ENCODE results near the gene GGACT. TPM values are rescaled to one million over a fixed set of nuclear protein-coding genes. Genes with fewer than 3 reads are reported as not detected.
"Not testable (repeated sequence)": the region's sequence is repeated elsewhere in the genome, so short reads cannot be mapped to it uniquely, and the experiment has no call there.

Gene GGACT
- polyA plus RNA-seq, 1 donor: 4.6 TPM

GRCh38 chr13:100529666-100530377 is 58.8 kb downstream of the GGACT start:
- DNase-seq: no peak

DNA sequence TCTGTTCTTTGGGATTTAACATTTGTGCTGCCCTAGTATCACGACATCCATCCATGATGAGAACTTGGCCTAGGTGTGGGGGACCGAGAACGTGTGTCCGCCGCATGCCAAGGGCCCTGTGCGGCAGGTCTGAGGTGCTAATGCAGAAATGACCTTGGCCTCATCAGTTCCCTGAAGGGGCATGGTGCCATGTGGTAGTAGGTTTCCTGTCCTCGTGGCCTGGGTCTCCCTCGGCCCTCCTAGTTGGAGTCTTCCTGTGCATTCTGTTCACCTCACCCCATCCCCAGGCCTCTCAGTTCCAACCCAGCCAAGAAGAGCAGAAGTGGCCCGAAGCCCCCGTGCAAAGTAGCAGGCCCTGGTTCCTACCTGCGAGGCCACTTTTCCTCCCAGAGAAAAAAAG is 59.8 kb downstream of the GGACT start:
- DNase-seq: no peak

GRCh38 chr13:100528353-100528752 is 60.2 kb downstream of the GGACT start:
- no peak for DNase-seq

DNA sequence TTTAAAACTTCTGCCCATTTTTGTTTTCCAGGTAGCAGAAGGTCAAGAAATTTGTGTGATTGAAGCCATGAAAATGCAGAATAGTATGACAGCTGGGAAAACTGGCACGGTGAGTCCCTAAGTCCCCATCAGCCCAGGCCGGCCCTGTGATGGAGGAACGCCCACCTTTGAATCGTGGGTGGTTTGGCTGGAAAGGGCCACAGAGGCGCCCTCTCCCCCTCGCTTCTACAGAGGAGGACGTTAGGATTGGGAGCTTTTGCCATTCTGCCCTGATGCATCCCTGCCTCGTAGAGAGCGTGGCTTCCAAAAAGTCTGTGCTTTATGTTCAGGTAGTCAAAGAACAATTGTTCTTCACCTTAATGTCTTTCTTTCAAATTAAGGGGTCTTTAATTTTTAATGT is 60.9 kb downstream of the GGACT start:
- no peak for DNase-seq

- DNase-seq: no peak
Measured at GRCh38 chr13:100526318-100527000, 62.1 kb downstream of the GGACT start.

GRCh38 chr13:100525453-100526317 is 62.9 kb downstream of the GGACT start:
- DNase-seq: no peak

- not testable (repeated sequence) for DNase-seq
Measured at GRCh38 chr13:100524688-100525087, 63.9 kb downstream of the GGACT start.

DNA sequence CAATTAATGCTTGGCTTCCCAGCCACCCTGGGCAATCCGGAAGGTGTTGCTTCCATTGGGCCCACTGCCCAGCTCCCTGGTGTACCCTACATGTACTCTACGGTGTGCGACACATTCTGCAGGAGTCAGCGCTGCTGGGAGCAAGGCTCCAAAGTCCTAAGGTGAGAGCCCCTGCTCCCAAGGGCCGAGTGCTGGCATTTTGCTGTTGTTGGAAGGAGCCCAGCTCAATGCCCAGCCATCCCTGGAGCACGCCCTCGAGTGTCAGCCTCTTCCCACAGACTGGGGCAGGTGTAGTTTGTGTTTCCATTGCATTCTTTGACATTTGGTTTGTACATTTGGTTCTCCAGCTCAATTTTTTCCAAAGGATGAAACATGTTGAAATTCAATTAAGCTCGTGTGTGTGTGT is 64.6 kb downstream of the GGACT start:
- no peak for DNase-seq

- DNase-seq: no peak
Measured at GRCh38 chr13:100523411-100523810, 65.2 kb downstream of the GGACT start.

- no peak for DNase-seq
Measured at GRCh38 chr13:100522618-100523309, 65.8 kb downstream of the GGACT start.

- no peak for DNase-seq
Measured at GRCh38 chr13:100521851-100522617, 66.6 kb downstream of the GGACT start.

DNA sequence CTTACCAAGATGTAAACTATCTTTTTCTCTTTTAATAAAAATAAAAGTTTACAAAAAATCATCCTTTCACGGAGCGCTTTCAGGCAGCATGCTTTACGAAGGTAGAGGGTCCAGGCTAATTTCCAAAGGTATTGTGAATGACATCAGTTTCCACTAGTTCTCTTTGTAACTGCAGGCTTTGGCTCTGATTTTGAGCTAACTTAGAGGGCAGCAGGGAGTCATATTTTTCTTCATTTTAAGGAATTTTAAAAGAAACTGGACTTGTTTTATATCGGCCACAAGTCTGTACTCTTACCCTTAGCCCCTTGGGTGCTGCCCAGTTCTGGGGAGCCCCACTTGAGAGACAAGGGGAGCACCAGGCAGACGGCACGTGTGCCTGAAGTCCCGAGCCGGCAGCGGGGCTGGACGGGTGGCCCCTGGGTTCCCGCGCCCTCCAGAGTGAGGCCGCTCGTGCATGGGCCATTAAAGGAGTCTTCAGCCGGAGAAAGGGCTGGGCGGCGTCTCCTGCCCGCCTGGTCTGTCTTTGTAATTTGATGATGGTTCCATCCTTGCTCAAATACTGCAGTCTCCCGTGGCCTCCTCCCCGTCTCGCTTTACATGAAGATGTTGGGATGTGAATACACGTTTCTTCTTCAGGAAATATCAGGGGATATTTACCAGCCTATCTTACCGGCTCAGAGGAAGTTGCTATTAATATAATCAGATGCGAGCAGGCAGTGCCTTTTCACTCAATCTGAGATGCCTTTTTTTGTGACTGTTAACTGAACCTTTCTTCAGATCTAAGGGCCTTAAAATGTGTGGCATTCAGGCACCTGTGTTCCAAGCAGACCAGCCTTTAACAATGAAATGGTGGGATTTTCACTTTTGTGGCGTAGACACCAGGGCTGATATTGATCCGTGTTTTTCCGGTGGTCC is 67.4 kb downstream of the GGACT start:
- DNase-seq: no peak

DNA sequence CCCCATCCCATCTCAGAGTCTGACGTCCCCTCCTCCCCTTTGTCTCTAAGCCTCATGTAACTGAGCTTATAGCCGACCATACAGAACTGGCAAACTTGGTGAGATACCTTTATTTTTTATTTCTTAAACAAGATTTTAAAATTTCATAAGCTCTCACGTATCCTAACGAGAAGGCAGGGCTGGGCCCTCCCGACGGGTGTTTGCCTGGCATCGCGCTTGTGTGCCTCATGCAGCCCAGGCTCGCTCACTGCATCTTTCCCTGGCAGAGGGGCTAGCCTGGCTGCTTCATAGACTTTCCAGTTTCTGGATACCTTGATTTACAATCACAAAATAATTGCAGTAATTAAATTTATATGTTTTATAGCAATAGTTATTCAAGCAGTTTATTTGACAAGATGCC is 69.0 kb downstream of the GGACT start:
- no peak for DNase-seq

DNA sequence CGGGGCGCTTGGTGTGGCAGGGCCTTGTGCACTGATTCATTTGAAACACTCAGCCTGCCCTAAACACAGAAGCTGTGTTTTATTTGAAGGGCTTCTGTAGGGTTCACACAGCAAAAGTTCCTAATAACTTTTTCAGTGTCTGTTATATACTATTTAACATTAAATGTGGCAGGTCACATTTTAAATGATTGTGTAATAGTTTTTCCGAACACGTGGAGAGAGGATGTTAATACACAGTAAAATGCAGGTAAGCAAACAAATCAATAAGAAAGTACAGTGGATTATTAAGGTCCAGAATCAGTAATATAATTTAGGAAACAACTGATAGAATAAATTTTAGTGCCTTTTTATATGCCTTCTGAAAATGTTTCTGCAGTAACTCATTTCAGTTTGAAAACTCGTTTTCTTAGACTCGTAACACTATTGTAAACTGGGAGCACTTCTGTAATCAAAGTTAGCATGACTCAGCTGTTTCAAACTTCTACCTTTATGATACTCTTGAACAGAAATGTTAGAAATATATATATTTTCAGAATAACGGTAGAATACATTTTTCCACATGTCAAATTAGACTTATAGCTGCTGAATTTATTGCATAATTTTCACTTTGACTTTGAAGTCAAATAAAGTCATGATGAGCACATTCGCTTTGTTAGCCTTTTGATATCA is 70.1 kb downstream of the GGACT start:
- no peak for DNase-seq

GRCh38 chr13:100517728-100518127 is 70.9 kb downstream of the GGACT start:
- DNase-seq: no peak

- DNase-seq: no peak
Measured at GRCh38 chr13:100517135-100517534, 71.5 kb downstream of the GGACT start.

GRCh38 chr13:100515410-100515800 is 73.2 kb downstream of the GGACT start:
- DNase-seq: no peak

DNA sequence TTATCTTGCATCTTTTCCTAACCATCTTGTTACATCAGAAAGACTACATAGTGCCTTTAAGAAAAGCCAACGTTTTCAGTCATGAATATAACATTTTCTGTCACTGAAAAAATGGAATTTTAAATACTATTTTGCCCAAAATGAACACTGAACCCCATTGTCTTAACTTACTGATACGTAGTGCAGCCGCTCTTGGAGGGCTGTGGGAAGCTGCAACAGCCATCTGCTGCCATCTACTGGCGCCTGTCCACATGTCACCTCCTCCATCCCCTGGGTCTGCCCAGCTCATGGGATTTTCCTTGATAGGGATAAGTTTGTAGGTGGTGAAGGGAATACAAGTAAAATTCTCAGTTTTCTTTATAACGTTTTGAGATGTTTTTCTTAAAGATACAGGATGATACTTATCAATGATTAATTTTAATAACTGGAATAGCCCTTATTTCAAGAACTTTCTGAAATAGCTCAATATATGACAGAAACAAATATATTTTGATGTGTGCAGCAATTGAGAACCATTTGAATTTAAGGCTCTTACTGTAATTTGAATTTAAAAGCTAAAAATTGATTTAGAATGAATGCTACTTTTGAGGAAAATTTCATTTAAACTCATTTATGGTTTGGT is 73.7 kb downstream of the GGACT start:
- DNase-seq: peak; percentile 78

DNA sequence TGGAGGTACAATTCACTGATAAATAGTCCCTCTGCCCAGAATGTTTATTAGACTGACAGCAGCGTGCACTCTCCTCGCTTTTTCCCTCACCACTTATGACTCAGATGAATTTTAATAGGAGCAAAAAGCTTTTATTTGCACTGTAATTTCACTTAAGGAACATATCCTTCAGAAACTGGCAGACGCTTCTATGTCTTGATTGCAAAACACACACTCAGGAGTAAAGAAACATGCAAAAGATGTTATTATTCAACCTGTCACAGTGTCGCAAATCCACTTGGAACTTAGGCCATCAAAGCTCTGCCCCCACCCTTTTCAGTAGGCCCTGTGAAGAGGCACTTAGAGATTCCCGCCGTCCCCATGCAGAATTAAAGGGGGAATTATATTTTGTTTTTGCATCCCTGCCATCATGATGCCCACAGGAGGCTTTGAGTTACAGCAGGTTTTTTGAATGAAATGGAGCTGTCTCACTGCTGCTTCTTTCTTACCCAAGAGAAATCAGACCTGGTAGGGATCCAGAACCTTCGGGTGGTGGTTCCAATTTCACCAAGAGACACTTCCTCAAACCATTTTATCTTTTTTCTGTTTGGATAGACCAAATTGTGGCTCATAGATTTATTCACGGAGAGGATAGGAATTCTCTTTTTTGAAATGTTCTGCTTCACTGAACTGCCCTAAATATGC is 74.5 kb downstream of the GGACT start:
- no peak for DNase-seq

Measured in left kidney (tissue), 2 donors.